Measurements from ENCODE around the gene RABGAP1.

Gene RABGAP1

GRCh38 chr9:122944960-122945888 is 4.4 kb downstream of the RABGAP1 start:
- DNase-seq: no peak

- DNase-seq: no peak
Observed at GRCh38 chr9:122946461-122947005, 5.7 kb downstream of the RABGAP1 start.

GRCh38 chr9:122948313-122948712 is 7.5 kb downstream of the RABGAP1 start:
- no peak for DNase-seq

- no peak for DNase-seq
Observed at GRCh38 chr9:122949696-122950095, 8.9 kb downstream of the RABGAP1 start.

- no peak for DNase-seq
Observed at GRCh38 chr9:122950263-122950662, 9.4 kb downstream of the RABGAP1 start.

GRCh38 chr9:122951056-122951455 is 10.2 kb downstream of the RABGAP1 start:
- no peak for DNase-seq

- DNase-seq: no peak
Observed at GRCh38 chr9:122954253-122954691, 13.5 kb downstream of the RABGAP1 start.

- DNase-seq: no peak
Observed at GRCh38 chr9:122955961-122956360, 15.1 kb downstream of the RABGAP1 start.

- DNase-seq: no peak
Observed at GRCh38 chr9:122961139-122961538, 20.3 kb downstream of the RABGAP1 start.

GRCh38 chr9:122975196-122975595 is 34.4 kb downstream of the RABGAP1 start:
- no peak for DNase-seq

- DNase-seq: no peak
Observed at GRCh38 chr9:122978601-122979000, 37.8 kb downstream of the RABGAP1 start.

GRCh38 chr9:122986010-122986409 is 45.2 kb downstream of the RABGAP1 start:
- DNase-seq: no peak

GRCh38 chr9:122988141-122988540 is 47.3 kb downstream of the RABGAP1 start:
- no peak for DNase-seq

- DNase-seq: no peak
Observed at GRCh38 chr9:122988920-122989621, 48.3 kb downstream of the RABGAP1 start.

GRCh38 chr9:122991370-122991830 is 50.6 kb downstream of the RABGAP1 start:
- no peak for DNase-seq

GRCh38 chr9:122996586-122996985 is 55.8 kb downstream of the RABGAP1 start:
- DNase-seq: no peak

- DNase-seq: no peak
Observed at GRCh38 chr9:122998448-122998847, 57.6 kb downstream of the RABGAP1 start.

GRCh38 chr9:123000371-123001068 is 59.7 kb downstream of the RABGAP1 start:
- no peak for DNase-seq

GRCh38 chr9:123002754-123003153 is 61.9 kb downstream of the RABGAP1 start:
- DNase-seq: no peak

GRCh38 chr9:123003466-123003865 is 62.6 kb downstream of the RABGAP1 start:
- DNase-seq: no peak

- DNase-seq: no peak
Observed at GRCh38 chr9:123005964-123006363, 65.1 kb downstream of the RABGAP1 start.

GRCh38 chr9:123007269-123007668 is 66.4 kb downstream of the RABGAP1 start:
- DNase-seq: no peak

GRCh38 chr9:123008909-123009308 is 68.1 kb downstream of the RABGAP1 start:
- DNase-seq: no peak

All from NCI-H1417 treated with DMSO at 0.1 percent for 48 hours (cell line).